H54 (cell line): ENCODE measurements around the gene UBIAD1.
"Not testable (repeated sequence)": the region's sequence is repeated elsewhere in the genome, so short reads cannot be mapped to it uniquely, and the experiment has no call there.

Experiments used
- DNase-seq: peaks from one replicate; pipeline ENCODE4 v3.0.0; 2011; ENCODE audit warnings: low spot score, mixed read lengths; ENCODE audit not compliant: insufficient read length
- FAIRE-seq: peaks from 3 replicates; lab custom pipeline; 2011; peaks lifted over from hg19 to GRCh38; lab: Jason Lieb, UNC
- POLR2A ChIP-seq: IDR thresholded peaks from 2 replicates; pipeline ENCODE4 v1.6.1; 2011; ENCODE audit warnings: low read depth, mild to moderate bottlenecking, low read length

Gene UBIAD1

GRCh38 chr1:11289064-11289463, 16.1 kb downstream of the UBIAD1 start:
- no peak for DNase-seq
- no peak for FAIRE-seq
- no peak for TF ChIP-seq POLR2A

DNA sequence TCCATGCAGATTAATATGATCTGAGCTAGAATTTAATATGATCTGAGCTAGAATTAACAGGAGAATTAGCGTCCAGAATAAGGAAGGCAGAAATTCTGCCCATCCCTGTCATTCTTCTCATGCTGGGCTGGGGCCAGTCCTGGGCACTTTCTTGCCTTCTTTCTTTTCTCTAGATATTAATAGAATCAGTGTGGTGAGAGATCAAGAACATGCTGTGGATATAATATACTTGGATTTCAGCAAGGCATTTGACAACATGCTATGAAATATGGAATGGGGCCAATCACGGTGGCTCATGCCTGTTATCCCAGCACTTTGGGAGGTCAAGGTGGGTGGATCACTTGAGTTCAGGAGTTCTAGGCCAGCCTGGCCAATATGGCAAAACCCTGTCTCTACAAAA, 18.1 kb downstream of the UBIAD1 start:
- DNase-seq (no peak), FAIRE-seq (no peak)
- TF ChIP-seq POLR2A = no peak

- no peak for DNase-seq
- no peak for FAIRE-seq
- TF ChIP-seq POLR2A = no peak
These were observed 20.9 kb downstream of the UBIAD1 start for GRCh38 chr1:11293856-11294255.

DNA sequence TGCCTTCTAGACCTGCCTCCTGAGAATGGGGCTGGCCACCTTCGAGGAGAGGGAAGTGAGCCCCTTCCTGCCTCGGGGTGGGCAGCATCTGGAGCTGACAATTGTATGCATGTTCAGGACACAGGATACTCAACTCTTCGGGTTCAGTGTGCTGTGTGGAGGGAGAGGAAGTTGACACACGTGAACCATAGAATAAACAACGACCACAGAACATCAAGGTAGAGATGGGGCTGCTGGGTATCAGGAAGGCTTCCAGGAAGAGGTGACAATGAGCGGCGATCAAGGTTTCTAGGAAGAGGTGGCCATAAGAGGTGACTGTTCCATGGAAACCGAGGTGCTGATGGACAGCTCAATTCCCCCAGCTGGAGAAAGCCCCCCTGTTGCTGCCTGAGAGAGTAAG, 22.0 kb downstream of the UBIAD1 start:
- no peak for FAIRE-seq
- TF ChIP-seq POLR2A = no peak
- no peak for DNase-seq

GRCh38 chr1:11295905-11296304, 22.9 kb downstream of the UBIAD1 start:
- no peak for TF ChIP-seq POLR2A
- DNase-seq (no peak), FAIRE-seq (no peak)

DNA sequence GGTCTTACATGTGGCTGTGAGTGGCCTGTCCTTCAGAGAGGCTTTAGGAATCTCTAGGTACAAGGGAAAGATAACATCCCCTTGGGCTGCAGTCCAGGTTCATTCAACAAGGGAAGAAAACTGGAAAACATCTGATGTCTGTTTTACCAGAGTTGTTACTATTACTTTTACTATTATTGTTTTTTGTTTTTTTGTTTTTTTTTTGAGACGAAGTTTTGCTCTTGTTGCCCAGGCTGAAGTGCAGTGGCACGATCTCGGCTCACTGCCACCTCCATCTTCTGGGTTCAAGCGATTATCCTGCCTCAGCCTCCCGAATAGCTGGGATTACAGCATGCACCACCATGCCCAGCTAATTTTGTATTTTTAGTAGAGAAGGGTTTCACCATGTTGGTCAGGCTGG, 24.8 kb downstream of the UBIAD1 start:
- not testable (repeated sequence) for DNase-seq, FAIRE-seq

DNA sequence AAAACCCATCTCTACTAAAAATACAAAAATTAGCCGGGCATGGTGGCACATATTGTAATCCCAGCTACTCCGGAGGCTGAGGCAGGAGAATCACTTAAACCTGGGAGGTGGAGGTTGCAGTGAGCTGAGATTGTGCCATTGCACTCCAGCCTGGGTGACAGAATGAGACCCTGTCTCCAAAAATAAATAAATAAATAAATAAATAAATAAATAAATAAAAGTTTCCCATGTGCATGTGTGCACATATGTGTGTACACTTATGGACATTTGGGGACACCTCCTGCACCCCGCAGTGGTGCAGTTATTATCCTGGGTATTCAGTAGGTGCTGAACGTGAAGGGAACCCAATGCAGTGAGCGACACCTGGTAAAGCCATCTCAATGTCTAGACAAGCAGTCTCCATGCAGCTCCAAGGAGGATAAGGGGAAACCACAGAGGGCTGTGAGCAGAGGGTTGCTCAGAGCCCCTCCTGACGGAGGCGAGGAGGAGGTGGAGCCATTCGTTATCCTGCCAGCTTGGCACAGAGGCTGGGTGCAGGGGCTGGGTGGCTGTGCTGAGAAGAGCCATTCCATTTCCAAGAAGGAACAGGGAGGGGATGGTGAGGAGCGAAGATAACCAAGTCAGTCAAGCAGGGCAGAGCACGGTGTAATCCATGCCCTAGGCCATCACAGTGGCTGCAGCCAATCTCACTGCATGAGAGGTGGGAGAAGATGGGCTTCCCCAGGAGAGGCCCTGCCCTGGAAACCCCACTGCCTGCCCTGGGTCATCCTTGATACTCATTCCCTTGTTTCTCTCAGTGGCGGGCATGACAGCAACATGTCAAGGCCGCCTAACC, 25.6 kb downstream of the UBIAD1 start:
- FAIRE-seq (no peak), DNase-seq (no peak)
- no peak for TF ChIP-seq POLR2A

GRCh38 chr1:11299225-11299574, 26.2 kb downstream of the UBIAD1 start:
- no peak for DNase-seq
- FAIRE-seq = no peak

DNA sequence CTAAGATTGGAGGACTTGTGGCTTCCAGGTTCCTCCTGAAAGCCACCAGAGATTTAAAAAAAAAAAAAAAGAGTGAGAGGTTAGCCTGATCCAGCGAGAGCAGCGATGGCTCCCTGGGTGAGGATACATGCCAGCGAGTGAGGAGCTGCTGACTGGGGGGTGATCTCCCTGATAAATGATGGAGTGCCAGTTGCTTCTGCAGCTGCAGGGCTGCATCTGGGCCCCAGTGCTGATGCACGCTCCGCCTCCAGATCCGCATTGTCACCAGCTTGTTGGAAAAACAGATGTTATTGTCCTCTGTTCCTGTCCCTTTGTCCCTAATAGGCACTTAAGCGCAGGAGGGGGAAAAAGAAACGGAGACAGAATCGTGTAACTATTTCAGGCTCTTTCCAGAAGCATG, 28.6 kb downstream of the UBIAD1 start:
- FAIRE-seq (no peak), DNase-seq (no peak)
- TF ChIP-seq POLR2A = no peak

More at GRCh38 chr1:11299225-11299574, 26.2 kb downstream of the UBIAD1 start:
- no peak for TF ChIP-seq POLR2A

DNA sequence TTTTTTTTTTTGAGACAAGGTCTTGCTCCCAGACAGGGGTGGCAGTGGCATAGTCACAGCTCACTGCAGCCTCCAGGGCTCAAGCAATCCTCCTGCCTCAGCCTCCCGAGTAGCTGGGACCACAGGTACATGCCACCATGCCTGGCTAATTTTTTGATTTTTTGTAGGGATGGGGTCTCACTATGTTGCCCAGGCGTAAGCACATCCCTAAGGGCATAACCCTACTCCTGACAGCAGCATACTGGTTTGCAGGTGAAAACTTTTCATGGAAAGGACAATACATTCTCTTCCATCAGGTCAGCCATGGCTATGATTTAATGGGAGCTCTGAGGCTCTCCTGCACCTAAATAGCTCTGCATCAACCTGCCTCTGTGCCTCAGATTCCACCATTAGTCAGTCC, 29.4 kb downstream of the UBIAD1 start:
- DNase-seq = no peak
- no peak for FAIRE-seq
- no peak for TF ChIP-seq POLR2A

DNA sequence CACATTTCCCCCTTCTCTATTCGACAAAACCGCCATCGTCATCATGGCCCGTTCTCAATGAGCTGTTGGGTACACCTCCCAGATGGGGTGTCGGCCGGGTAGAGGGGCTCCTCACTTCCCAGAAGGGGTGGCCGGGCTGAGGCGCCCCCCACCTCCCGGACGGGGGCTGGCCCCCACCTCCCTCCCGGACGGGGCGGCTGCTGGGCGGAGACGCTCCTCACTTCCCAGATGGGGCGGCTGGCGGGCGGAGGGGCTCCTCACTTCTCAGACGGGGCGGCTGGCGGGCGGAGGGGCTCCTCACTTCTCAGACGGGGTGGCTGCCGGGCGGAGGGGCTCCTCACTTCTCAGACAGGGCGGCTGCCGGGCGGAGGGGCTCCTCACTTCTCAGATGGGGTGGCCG, 32.5 kb downstream of the UBIAD1 start:
- not testable (repeated sequence) for DNase-seq, FAIRE-seq

- no peak for TF ChIP-seq POLR2A
- DNase-seq (no peak), FAIRE-seq (no peak)
These were observed 34.9 kb downstream of the UBIAD1 start for GRCh38 chr1:11307852-11308251.

DNA sequence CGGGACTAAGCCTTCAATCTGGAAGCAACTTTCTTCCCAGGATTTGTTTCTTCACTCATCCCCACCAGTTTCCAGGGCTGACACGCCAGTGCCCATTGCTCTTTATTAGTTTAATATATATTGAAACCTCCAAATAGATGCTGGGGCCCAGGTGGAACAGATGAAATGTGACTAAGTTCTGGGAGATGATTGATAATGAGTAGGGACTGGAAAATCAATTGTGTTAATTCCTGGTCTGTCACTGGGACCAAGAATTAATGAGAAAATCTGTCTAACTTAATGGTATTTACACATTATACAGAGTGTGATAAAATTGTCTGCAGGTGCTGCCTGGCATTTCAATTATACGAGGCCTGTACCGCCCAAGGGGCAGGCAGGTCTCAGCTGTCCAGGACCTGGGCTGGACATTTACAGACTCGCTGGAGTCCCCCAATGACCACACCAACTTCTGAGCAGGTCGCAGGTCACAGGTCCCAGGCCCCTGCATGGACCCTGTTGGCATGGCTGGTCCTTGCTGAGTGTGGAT, 35.8 kb downstream of the UBIAD1 start:
- FAIRE-seq = no peak
- no peak for TF ChIP-seq POLR2A
- DNase-seq = no peak

DNA sequence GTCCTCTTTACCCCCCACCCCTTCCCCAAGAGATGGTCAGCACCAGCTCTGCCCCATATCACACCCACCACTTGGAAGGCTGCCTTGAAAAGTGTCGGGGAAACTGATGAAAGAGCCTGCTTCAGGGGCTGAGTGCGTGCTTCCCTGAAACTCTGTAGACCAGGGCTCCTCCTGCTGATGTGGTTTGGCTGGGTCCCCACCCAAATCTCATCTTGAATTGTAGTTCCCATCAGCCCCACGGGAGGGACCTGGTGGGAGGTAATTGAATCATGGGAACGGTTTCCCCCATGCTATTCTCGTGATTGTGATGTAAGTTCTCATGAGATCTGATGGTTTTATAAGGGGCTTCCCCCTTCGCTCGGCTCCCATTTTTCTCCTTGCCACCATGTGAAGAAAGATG, 36.4 kb downstream of the UBIAD1 start:
- DNase-seq = no peak
- FAIRE-seq = no peak
- TF ChIP-seq POLR2A = no peak
